Measurements from ENCODE around the gene PEAR1. TPM values are rescaled to one million over a fixed set of nuclear protein-coding genes. Genes with fewer than 3 reads are reported as not detected.
"Not testable (repeated sequence)": the region's sequence is repeated elsewhere in the genome, so short reads cannot be mapped to it uniquely, and the experiment has no call there.

PEAR1 gene
- polyA plus RNA-seq, 1 donor = 5.9 TPM

DNA sequence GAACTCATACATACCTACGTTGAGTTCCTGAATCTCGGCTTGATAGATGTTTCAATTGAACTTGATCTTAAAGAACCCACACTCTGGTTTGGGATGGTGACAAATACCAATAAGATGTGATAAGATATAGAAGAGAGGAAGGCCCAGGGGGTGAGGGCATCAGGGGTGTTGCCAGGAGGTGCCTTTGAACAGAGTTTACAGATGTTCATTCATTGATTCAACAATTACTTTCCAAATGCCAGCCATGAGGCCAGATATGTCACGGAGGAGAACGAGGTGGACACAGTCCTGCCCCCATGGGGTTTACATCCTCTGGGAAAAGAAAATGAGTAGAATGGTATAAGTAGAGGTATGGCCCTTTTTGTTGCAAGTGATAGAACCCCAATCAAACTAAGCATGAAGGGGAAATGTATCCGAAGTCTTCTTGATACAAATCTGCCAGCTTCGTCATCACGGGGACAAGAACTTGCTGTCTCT, 27.6 kb downstream of the PEAR1 start:
- Histone ChIP-seq H3K36me3 (ENCODE audit: control insufficient read depth, insufficient read depth, low read length) (no peaks in the 10 kb centered on the region), H3K27me3 (ENCODE audit: control insufficient read depth, insufficient read depth, low read length) (peaks cover 76% of the 10 kb centered on the region), H3K4me1 (ENCODE audit: control insufficient read depth, insufficient read depth, low read length) (peaks cover 7% of the 10 kb centered on the region), H3K9me3 (ENCODE audit: control insufficient read depth, low read depth, low read length) (peaks cover 9% of the 10 kb centered on the region), H3K27ac (ENCODE audit: low read length) (no peak overlapping the region), H3K4me3 (ENCODE audit: low read length) (no peak overlapping the region)
- no peak for DNase-seq
- WGBS (ENCODE audit: insufficient coverage, low lambda C conversion rate) = no CpG with 5 or more reads among the region's 7 CpGs

DNA sequence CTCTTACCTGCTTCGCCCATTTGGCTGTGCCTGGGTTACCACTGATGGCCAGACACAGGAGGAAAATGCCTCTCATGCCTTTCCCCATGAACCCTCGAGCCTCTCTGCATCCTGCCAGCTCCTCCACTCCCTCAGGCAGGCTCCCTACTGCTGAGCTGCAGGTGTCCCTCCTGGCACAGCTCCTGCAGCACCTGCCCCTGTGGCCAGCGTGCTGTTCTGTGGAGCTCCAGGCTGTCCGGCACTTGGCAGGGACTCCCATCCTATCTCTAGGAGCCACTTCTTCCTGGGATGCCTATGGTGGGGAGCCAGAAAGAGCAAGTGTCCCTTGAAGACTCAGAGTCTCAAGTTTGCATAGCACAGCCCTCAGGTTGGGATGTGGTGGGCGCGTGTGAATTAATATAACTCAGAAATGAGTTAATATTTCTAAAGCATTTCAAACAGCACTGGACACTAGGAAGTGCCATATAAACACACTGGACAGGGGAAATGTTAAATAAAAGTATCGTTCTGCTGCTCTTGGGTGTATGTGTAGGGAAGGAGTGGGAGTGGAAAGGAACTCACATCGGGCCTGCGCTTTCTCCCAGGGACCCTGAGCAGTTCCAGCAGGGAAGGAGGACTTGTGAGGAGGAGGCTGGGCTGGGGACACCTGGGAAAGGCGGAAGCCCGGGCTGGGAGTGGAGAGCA, 29.6 kb downstream of the PEAR1 start:
- Histone ChIP-seq H3K27ac (ENCODE audit: low read length) (no peak overlapping the region), H3K27me3 (ENCODE audit: control insufficient read depth, insufficient read depth, low read length) (peaks cover 95% of the 10 kb centered on the region), H3K4me1 (ENCODE audit: control insufficient read depth, insufficient read depth, low read length) (peaks cover 11% of the 10 kb centered on the region), H3K9me3 (ENCODE audit: control insufficient read depth, low read depth, low read length) (peaks cover 9% of the 10 kb centered on the region), H3K36me3 (ENCODE audit: control insufficient read depth, insufficient read depth, low read length) (no peaks in the 10 kb centered on the region), H3K4me3 (ENCODE audit: low read length) (no peak overlapping the region)
- DNase-seq = no peak
- WGBS (ENCODE audit: insufficient coverage, low lambda C conversion rate) = 0% methylated on average over 1 of the region's 11 CpGs

DNA sequence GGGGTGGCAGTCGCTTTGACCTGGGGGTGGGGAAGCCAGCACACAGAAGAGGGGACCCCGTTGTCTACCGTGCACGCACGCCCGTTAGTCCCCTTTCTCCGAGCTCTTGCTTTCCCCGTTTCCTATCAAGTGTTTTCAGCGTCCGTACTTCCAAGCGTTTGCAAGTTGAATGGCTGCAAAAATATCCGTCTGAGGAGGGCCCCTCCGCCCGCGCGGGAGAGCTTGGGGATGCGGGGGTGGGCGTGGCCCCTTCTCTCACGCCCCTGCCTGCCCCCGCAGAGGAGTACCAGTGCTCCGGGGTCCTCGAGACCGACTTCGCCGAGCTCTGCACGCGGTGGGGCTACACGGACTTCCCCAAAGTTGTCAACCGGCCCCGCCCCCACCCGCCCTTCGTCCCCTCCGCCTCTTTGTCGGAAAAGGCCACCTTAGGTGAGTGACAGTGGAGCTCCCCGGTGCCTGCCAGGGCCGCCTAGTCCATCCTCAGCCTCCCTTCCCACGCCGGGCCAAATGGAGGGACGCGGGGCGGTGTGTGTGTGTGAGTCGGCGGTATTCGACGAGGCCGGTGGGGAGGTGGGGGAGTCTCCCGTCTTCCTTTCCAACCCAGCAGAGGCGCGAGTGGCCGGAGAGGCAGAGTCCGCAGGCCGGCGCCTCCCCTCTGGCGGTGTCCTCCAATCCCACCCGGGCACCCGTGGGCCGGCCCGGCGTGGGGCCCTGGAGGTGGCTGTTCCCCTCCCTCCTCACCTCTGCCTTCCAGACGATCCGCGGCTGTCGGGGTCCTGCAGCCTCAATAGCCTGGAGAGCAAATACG, 30.4 kb downstream of the PEAR1 start:
- Histone ChIP-seq H3K4me1 (ENCODE audit: control insufficient read depth, insufficient read depth, low read length) (peaks cover 11% of the 10 kb centered on the region), H3K9me3 (ENCODE audit: control insufficient read depth, low read depth, low read length) (peaks cover 9% of the 10 kb centered on the region), H3K36me3 (ENCODE audit: control insufficient read depth, insufficient read depth, low read length) (no peaks in the 10 kb centered on the region), H3K27ac (ENCODE audit: low read length) (no peak overlapping the region), H3K27me3 (ENCODE audit: control insufficient read depth, insufficient read depth, low read length) (peaks cover 98% of the 10 kb centered on the region), H3K4me3 (ENCODE audit: low read length) (no peak overlapping the region)
- no peak for DNase-seq
- WGBS (ENCODE audit: insufficient coverage, low lambda C conversion rate) = no CpG with 5 or more reads among the region's 64 CpGs

DNA sequence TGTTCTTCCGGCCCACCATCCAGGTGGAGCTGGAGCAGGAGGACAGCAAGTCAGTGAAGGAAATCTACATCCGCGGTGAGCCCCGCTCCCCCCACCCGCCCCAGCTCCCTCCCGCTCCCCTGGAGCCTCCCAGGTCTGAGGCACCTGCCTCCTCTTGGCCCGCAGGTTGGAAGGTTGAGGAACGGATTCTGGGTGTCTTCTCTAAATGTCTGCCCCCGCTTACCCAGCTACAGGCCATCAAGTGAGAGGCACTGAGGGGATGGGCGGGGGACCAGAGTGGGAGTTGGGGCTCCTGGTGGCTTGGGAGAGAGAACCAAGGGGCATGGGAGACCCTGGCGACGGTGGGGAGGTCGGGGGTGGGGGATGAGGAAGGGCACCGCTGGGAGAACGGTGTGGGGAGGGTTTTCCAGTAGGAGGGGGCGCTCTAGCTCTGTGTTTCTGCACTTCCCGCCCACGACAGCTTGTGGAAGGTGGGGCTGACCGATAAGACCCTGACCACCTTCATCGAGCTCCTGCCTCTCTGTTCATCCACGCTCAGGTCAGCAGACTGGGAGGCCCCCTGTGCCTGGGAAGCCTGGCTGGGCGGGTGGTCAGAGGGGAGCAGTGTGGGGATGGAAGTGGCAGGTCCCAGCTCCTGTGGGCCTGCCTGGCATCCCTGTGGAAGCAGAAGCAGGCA, 31.1 kb downstream of the PEAR1 start:
- Histone ChIP-seq H3K4me3 (ENCODE audit: low read length) (no peak overlapping the region), H3K9me3 (ENCODE audit: control insufficient read depth, low read depth, low read length) (peaks cover 9% of the 10 kb centered on the region), H3K27ac (ENCODE audit: low read length) (no peak overlapping the region), H3K4me1 (ENCODE audit: control insufficient read depth, insufficient read depth, low read length) (peaks cover 11% of the 10 kb centered on the region), H3K36me3 (ENCODE audit: control insufficient read depth, insufficient read depth, low read length) (no peaks in the 10 kb centered on the region), H3K27me3 (ENCODE audit: control insufficient read depth, insufficient read depth, low read length) (peaks cover 99% of the 10 kb centered on the region)
- no peak for DNase-seq
- WGBS (ENCODE audit: insufficient coverage, low lambda C conversion rate) = no CpG with 5 or more reads among the region's 22 CpGs

DNA sequence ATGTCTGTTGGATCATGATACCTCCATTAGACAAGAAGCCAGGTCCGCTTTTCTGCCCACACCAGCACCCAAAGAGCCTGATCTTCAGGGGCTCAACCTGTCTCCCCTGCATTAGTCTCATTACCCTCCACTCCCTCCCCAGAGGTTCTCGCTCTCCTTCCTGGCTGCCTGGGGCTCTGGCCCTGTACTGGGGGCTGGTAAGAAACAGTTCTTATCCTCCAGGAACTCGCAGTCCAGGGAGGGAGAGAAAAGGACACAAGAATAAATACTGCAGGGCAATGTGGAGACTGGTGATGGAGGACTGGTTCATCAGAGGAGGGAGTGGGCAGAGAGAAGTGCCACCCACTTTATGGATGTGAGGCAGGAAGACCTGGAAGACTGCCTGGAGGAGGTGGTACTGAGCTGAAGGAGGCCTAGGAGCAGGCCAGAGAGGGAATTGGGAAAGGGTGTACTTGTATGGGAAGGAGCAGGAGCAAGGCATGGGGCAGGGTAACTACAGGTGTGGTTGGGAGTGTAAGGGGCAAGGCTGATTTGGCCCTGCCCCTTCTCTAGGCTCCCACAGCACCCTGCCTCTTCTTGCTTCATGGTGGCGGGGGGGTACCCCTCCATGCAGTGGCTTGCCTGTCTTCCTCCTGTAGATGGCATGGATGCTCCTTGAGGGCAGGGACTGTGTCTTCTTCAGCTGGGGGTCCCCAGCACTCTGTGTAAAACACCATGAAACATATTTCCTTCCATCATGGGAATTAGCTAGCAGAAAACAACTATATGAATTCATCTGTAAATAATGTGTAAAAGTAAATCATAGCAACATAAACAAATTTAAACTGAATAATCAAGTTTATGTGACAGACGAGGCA, 31.9 kb downstream of the PEAR1 start:
- H3K27me3 ChIP-seq (ENCODE audit: control insufficient read depth, insufficient read depth, low read length) = peaks cover 96% of the 10 kb centered on the region
- DNase-seq = no peak
- H3K36me3 ChIP-seq (ENCODE audit: control insufficient read depth, insufficient read depth, low read length) = no peaks in the 10 kb centered on the region
- WGBS (ENCODE audit: insufficient coverage, low lambda C conversion rate) = no CpG with 5 or more reads among the region's 5 CpGs
- H3K9me3 ChIP-seq (ENCODE audit: control insufficient read depth, low read depth, low read length) = peaks cover 9% of the 10 kb centered on the region
- H3K4me1 ChIP-seq (ENCODE audit: control insufficient read depth, insufficient read depth, low read length) = peaks cover 11% of the 10 kb centered on the region
- no peak overlapping the region for H3K27ac ChIP-seq (ENCODE audit: low read length)
- H3K4me3 ChIP-seq (ENCODE audit: low read length) = no peak overlapping the region

DNA sequence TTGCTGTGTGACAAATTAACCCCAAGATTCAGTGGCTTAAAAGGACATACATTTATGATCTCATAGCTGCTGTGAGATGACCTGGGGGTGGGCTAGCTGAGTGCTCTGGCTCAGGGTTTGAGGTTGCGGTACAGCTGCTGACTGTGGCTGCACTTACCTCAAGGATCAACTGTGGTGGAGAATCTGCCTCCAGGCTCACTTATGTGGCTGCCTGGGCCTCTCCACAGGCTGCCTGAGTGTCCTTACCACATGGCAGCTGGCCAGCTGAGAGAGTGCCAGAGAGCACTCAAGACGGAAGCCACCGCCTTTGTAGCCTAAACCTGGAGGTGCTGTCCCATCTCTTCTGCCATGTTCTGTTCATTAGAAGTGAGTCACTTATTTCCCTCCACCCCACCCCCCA, 32.7 kb downstream of the PEAR1 start:
- Histone ChIP-seq H3K36me3 (ENCODE audit: control insufficient read depth, insufficient read depth, low read length) (no peaks in the 10 kb centered on the region), H3K4me3 (ENCODE audit: low read length) (no peak overlapping the region), H3K27me3 (ENCODE audit: control insufficient read depth, insufficient read depth, low read length) (peaks cover 91% of the 10 kb centered on the region), H3K4me1 (ENCODE audit: control insufficient read depth, insufficient read depth, low read length) (peaks cover 8% of the 10 kb centered on the region), H3K9me3 (ENCODE audit: control insufficient read depth, low read depth, low read length) (peaks cover 4% of the 10 kb centered on the region), H3K27ac (ENCODE audit: low read length) (no peak overlapping the region)
- WGBS (ENCODE audit: insufficient coverage, low lambda C conversion rate) = no CpG with 5 or more reads among the region's 3 CpGs
- no peak for DNase-seq

DNA sequence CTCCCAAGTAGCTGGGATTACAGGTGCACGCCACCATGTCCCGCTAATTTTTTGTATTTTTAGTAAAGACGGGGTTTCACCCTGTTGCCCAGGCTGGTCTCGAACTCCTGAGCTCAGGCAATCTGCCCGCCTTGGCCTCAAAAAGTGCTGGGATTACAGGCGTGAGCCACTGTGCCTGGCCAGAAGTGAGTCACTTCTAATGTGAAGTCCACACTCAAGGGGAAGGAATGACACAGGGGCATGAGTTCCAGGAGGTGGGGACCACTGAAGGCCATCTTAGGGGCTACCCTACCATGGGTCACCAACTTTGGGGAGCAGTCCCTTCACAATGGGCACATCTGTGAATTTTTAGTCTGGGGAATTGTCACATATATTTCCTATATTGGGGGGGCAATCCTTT, 33.2 kb downstream of the PEAR1 start:
- not testable (repeated sequence) for H3K36me3 ChIP-seq (ENCODE audit: control insufficient read depth, insufficient read depth, low read length); H3K4me1 ChIP-seq (ENCODE audit: control insufficient read depth, insufficient read depth, low read length); H3K27ac ChIP-seq (ENCODE audit: low read length); H3K4me3 ChIP-seq (ENCODE audit: low read length); H3K9me3 ChIP-seq (ENCODE audit: control insufficient read depth, low read depth, low read length); DNase-seq
- no CpG with 5 or more reads among the region's 6 CpGs for WGBS (ENCODE audit: insufficient coverage, low lambda C conversion rate)
- H3K27me3 ChIP-seq (ENCODE audit: control insufficient read depth, insufficient read depth, low read length) = peaks cover 86% of the 10 kb centered on the region

DNA sequence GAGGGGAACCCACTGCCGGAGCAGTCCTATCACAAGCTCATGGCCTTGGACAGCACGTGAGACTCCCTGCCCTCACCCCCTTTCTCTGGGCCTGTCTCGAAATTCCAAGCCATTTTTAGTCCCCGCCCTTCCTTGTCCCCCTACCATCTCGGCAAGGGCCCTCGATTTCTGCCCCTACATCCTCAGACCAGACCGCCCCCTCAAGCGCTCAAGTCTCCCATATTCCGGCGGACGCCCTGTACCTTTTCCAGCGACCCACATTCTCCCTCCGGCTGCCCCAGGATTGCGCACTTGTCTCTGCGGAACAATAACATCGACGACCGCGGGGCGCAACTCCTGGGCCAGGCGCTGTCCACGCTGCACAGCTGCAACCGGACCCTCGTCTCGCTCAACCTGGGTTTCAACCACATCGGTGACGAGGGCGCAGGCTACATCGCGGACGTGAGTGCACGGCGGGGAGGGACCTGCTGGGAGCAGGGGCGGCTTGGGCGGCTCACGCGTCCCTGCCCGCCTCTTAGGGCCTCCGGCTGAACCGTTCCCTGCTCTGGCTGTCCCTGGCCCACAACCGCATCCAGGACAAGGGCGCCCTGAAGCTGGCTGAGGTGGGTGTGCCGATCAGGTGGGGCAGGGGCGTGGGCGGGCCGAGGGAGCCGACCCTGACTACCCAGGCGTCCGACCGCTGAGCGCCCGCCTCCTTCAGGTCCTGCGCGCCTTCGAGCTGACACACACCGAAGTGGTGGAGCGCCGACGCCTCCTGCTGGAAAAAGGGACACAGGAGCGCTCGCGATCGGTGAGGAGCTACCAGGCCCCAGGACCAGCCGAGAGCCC, 33.9 kb downstream of the PEAR1 start:
- WGBS (ENCODE audit: insufficient coverage, low lambda C conversion rate) = no CpG with 5 or more reads among the region's 64 CpGs
- Histone ChIP-seq H3K36me3 (ENCODE audit: control insufficient read depth, insufficient read depth, low read length) (no peaks in the 10 kb centered on the region), H3K27me3 (ENCODE audit: control insufficient read depth, insufficient read depth, low read length) (peaks cover 79% of the 10 kb centered on the region), H3K9me3 (ENCODE audit: control insufficient read depth, low read depth, low read length) (peaks cover 4% of the 10 kb centered on the region), H3K27ac (ENCODE audit: low read length) (no peak overlapping the region), H3K4me3 (ENCODE audit: low read length) (peak overlapping the region; percentile 14), H3K4me1 (ENCODE audit: control insufficient read depth, insufficient read depth, low read length) (peaks cover 8% of the 10 kb centered on the region)
- peak; percentile 43 to 63 for DNase-seq

DNA sequence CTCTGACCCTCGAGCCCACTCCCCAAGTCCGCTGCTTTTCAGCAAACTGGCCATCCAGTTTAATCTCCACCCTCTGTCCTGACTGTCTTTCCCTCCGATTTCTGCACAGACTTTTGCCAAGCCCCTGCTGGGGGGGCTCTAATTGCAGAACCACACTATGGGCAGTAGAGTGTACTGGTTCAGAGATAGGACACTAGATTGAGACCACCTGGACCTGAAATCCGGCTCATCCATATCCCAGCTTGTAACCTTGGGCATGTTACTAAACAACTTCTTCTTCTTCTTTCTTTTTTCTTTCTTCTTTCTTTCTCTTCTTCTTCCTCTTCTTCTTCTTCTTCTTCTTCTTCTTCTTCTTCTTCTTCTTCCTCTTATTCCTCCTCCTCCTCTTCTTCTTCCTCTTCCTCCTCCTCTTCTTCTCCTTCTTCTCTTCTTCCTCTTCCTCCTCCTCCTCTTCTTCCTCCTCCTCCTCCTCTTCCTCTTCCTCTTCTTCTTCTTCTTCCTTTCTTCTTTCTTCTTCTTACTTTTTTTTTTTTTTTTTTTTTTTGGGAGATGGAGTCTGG, 34.6 kb downstream of the PEAR1 start:
- H3K27me3 ChIP-seq (ENCODE audit: control insufficient read depth, insufficient read depth, low read length) = peaks cover 72% of the 10 kb centered on the region
- no peak overlapping the region for H3K27ac ChIP-seq (ENCODE audit: low read length)
- 40% methylated on average over 1 of the region's 4 CpGs for WGBS (ENCODE audit: insufficient coverage, low lambda C conversion rate)
- peaks cover 8% of the 10 kb centered on the region for H3K4me1 ChIP-seq (ENCODE audit: control insufficient read depth, insufficient read depth, low read length)
- H3K9me3 ChIP-seq (ENCODE audit: control insufficient read depth, low read depth, low read length) = peaks cover 4% of the 10 kb centered on the region
- H3K36me3 ChIP-seq (ENCODE audit: control insufficient read depth, insufficient read depth, low read length) = no peaks in the 10 kb centered on the region
- DNase-seq = no peak
- H3K4me3 ChIP-seq (ENCODE audit: low read length) = no peak overlapping the region
